Stomach (tissue), 9 donors: Measurements from ENCODE around the gene DNAJB7. TPM values are rescaled to one million over a fixed set of nuclear protein-coding genes. Genes with fewer than 3 reads are reported as not detected.
"Not testable (repeated sequence)": the region's sequence is repeated elsewhere in the genome, so short reads cannot be mapped to it uniquely, and the experiment has no call there.

Source experiments
- DNase-seq, 2 donors: peaks; one replicate each; pipeline versions ENCODE4 v3.0.0 to v3.0.0-alpha.2; 2013 to 2019
- H3K27ac ChIP-seq, 5 donors: fragments of 200-600 bp in 4 of 5; sonication (generic) in 4 of 5; one replicate each; pipeline ENCODE4 v1.5.1; 2013 to 2019; ENCODE audit warnings: mild to moderate bottlenecking in 1 of 5, moderate library complexity in 1 of 5
- H3K27me3 ChIP-seq, 3 donors: fragments of 200-600 bp; sonication (generic); one replicate each; pipeline ENCODE4 v1.5.1; 2017 to 2019; ENCODE audit warnings: mixed run types in 1 of 3
- H3K36me3 ChIP-seq, 4 donors: fragments of 200-600 bp; sonication (generic); 1 replicate in 3 of 4; 2 replicates in 1 of 4; pipeline ENCODE4 v1.5.1; 2016 to 2019
- H3K4me1 ChIP-seq, 4 donors: fragments of 200-600 bp; sonication (generic); one replicate each; pipeline ENCODE4 v1.5.1; 2016 to 2019
- H3K4me3 ChIP-seq, 4 donors: fragments of 200-600 bp; sonication (generic) in 3 of 4; one replicate each; pipeline ENCODE4 v1.5.1; 2016 to 2019; ENCODE audit warnings: mild to moderate bottlenecking in 1 of 4
- H3K9me3 ChIP-seq, 4 donors: fragments of 200-600 bp; sonication (generic); one replicate each; pipeline ENCODE4 v1.5.1; 2016 to 2019
- EP300 ChIP-seq: sonication (generic); formaldehyde crosslinking; IDR thresholded peaks from one replicate; pipeline ENCODE4 v1.6.1; 2017; ENCODE audit warnings: antibody characterized with exemption
- POLR2A ChIP-seq, 4 donors: fragments of 450-650 bp; IDR thresholded peaks; one replicate each; pipeline ENCODE4 v1.6.1; 2016; ENCODE audit warnings: antibody characterized with exemption in 4 of 4, control low read depth in 2 of 4, mild to moderate bottlenecking in 1 of 4, moderate library complexity in 1 of 4
- POLR2AphosphoS5 ChIP-seq, 3 donors: sonication (generic); formaldehyde crosslinking; IDR thresholded peaks; one replicate each; pipeline ENCODE4 v1.6.1; 2016; ENCODE audit warnings: antibody characterized with exemption in 3 of 3
- WGBS, 5 donors: extraction: QIAGEN DNeasy Blood & Tissue Kit in 3 of 5; methylation state at CpG; one replicate each; pipeline versions ENCODE4 v1.1.5 to v1.1.7; 2013 to 2018; 5-methylcytosine and 5-hydroxymethylcytosine counted together
- intact Hi-C: fragments of 100-400 bp; cut with DNase I; formaldehyde crosslinking; loops from one replicate; pipeline ENCODE4 v1.15.1; 2023; ENCODE audit warnings: low total_unique reads
- polyA plus RNA-seq, 3 donors: library from polyadenylated mRNA; stranded (reverse); fragments of 200-250 nt; gene quantifications; one replicate each; pipeline ENCODE4 v1.2.3, GENCODE V29; 2013
- total RNA-seq, 5 donors: library from RNA; depleted of rRNA; stranded (reverse); fragments of >200 nt; gene quantifications; one replicate each; pipeline versions ENCODE4 v1.1.0 to v1.2.3, GENCODE V29; 2014 to 2016
- TF ChIP-seq, protein P1 (sequence below), 7 experiments: fragments of 450-650 bp in 4 of 7; fragments of 200-600 bp in 3 of 7; sonication (generic) in 3 of 7; IDR thresholded peaks; one replicate each; pipeline ENCODE4 v1.5.1; 2016 to 2019; ENCODE audit warnings: antibody characterized with exemption in 7 of 7, control low read depth in 2 of 7, mild to moderate bottlenecking in 1 of 7
- donor health status: healthy with polysubstance abuse.
- donor health status: Bipolar disorder and iron deficiency.
- donor health status: healthy.

The DNAJB7 gene
- total and polyA plus RNA-seq, 8 donors: not detected

DNA sequence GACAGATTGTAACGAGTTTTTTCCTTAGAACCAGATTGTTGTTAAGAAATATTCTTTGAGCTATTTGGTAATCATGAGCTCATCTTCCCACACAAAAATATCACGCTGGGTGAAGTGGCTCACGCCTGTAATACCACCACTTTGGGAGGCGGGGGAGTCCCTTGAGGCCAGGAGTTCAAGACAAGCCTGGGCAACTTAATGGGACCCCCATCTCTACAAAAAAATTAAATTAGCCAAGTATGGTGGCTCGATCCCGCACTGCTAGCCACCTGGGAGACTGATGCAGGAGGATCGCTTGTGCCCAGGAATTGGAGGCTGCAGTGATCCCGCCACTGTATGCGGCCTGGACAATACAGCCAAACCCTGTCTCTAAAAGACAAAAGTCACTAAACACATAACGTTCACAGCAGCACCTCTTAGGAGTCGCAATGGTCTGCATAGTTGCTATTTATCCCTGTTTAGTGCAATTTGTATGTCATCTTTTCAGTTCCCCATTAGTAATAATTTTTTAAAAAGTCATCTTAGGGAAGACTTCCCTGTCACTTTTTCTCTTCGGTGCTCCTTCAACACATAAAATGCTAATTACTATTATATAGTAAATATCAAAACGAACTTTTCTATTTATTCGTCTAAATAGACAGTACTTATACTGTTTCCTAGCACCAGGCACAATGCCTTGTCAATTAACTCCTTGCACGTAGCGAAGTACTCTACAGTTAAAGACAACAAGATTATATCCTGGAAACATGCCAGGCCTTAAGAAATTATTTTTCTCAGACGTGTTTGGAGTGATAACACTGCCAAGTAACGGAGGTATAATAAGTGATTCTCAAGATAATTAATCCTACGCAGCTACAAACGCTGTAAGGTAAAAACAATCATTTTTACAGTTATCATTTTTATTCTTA is 6.6 kb downstream of the DNAJB7 start:
- no peaks in the 10 kb centered on the region for H3K9me3 ChIP-seq
- peak overlapping the region in 4 of 5 donors; percentile 96 to 98 (median 97) for H3K27ac ChIP-seq
- TF ChIP-seq, protein P1, sequence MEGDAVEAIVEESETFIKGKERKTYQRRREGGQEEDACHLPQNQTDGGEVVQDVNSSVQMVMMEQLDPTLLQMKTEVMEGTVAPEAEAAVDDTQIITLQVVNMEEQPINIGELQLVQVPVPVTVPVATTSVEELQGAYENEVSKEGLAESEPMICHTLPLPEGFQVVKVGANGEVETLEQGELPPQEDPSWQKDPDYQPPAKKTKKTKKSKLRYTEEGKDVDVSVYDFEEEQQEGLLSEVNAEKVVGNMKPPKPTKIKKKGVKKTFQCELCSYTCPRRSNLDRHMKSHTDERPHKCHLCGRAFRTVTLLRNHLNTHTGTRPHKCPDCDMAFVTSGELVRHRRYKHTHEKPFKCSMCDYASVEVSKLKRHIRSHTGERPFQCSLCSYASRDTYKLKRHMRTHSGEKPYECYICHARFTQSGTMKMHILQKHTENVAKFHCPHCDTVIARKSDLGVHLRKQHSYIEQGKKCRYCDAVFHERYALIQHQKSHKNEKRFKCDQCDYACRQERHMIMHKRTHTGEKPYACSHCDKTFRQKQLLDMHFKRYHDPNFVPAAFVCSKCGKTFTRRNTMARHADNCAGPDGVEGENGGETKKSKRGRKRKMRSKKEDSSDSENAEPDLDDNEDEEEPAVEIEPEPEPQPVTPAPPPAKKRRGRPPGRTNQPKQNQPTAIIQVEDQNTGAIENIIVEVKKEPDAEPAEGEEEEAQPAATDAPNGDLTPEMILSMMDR (IDR thresholded peaks at IDR 0.05): no peak
- TF ChIP-seq EP300 (no peak), POLR2A (IDR thresholded peaks at IDR 0.05) (no peak), POLR2AphosphoS5 (IDR thresholded peaks at IDR 0.05) (no peak)
- 16 to 26% (median 25%) methylated on average over 20 of the region's 20 CpGs for WGBS, 5 donors
- H3K27me3 ChIP-seq: no peaks in the 10 kb centered on the region
- DNase-seq: peak in 1 of 2 donors; percentile 47
- H3K4me3 ChIP-seq: peak overlapping the region; percentile 87 to 97 (median 94)
- peaks cover 0 to 5% (median 3%) of the 10 kb centered on the region in 4 donors for H3K36me3 ChIP-seq
- intact Hi-C loops: no loop called here
- peaks cover 36 to 75% (median 57%) of the 10 kb centered on the region in 4 donors for H3K4me1 ChIP-seq

DNA sequence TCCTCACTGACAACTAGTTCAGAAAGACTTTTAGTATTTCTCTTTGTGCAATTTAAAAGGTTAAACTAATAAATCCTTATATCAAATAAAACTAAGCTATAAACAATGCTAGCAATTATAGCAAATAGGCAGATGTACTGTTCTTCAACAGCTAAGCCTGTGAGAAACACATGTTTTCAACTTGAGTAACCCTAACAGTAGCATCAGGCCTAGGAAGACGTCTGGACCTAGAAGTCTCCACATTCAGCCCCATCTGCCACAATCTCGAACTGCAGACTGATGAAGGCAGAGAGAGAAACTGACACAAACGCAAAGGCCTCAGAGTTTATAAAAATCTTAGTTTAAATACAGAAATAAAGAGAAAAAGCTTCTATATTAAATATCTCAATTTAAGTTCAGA is 8.0 kb downstream of the DNAJB7 start:
- intact Hi-C loops: no loop called here
- TF ChIP-seq, protein P1 (IDR thresholded peaks at IDR 0.05): no peak
- TF ChIP-seq POLR2AphosphoS5 (IDR thresholded peaks at IDR 0.05): no peak
- no peak for TF ChIP-seq EP300
- TF ChIP-seq POLR2A (IDR thresholded peaks at IDR 0.05): no peak
- Histone ChIP-seq H3K36me3 (peaks cover 10 to 17% (median 16%) of the 10 kb centered on the region in 4 donors), H3K4me1 (peaks cover 36 to 78% (median 53%) of the 10 kb centered on the region in 4 donors), H3K4me3 (peak overlapping the region in 2 of 4 donors; percentile 96 to 97), H3K27ac (peak overlapping the region in 2 of 5 donors; percentile 21 to 98), H3K27me3 (no peaks in the 10 kb centered on the region), H3K9me3 (no peaks in the 10 kb centered on the region)
- WGBS, 5 donors: 20 to 39% (median 29%) methylated on average over 3 of the region's 3 CpGs
- DNase-seq: no peak

- Histone ChIP-seq H3K36me3 (peaks cover 11 to 23% (median 22%) of the 10 kb centered on the region in 4 donors), H3K4me3 (peak overlapping the region in 2 of 4 donors; percentile 96 to 97), H3K9me3 (no peaks in the 10 kb centered on the region), H3K27me3 (no peaks in the 10 kb centered on the region), H3K4me1 (peaks cover 33 to 73% (median 48%) of the 10 kb centered on the region in 4 donors), H3K27ac (peak overlapping the region in 2 of 5 donors; percentile 7 to 98)
- WGBS, 5 donors: 29 to 62% (median 40%) methylated on average over 1 of the region's 1 CpG
- intact Hi-C loops: no loop called here
- DNase-seq: no peak
- no peak for TF ChIP-seq POLR2A (IDR thresholded peaks at IDR 0.05)
- TF ChIP-seq EP300: no peak
- no peak for TF ChIP-seq POLR2AphosphoS5 (IDR thresholded peaks at IDR 0.05)
These were observed 8.6 kb downstream of the DNAJB7 start for GRCh38 chr22:40853333-40853732.

DNA sequence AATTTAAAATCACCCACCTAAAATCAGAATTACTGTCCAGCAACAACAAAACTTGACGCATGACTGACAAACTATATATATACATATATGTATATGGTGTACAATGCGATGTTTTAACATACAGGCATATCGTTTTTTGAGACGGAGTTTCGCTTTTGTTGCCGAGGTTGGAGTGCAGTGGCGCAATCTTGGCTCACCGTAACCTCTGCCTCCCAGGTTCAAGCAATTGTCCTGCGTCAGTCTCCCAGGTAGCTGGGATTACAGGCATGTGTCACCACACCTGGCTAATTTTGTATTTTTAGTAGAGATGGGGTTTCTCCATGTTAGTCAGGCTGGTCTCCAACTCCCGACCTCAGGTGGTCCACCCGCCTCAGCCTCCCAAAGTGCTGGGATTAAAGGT is 16.1 kb downstream of the DNAJB7 start:
- intact Hi-C loops, H3K4me3 ChIP-seq, DNase-seq, H3K27ac ChIP-seq, H3K27me3 ChIP-seq, H3K9me3 ChIP-seq: not testable (repeated sequence)
- WGBS, 5 donors: 91 to 94% (median 92%) methylated on average over 11 of the region's 11 CpGs
- Histone ChIP-seq H3K36me3 (peaks cover 43 to 98% (median 91%) of the 10 kb centered on the region in 4 donors), H3K4me1 (peaks cover 0 to 26% (median 8%) of the 10 kb centered on the region in 4 donors)

DNA sequence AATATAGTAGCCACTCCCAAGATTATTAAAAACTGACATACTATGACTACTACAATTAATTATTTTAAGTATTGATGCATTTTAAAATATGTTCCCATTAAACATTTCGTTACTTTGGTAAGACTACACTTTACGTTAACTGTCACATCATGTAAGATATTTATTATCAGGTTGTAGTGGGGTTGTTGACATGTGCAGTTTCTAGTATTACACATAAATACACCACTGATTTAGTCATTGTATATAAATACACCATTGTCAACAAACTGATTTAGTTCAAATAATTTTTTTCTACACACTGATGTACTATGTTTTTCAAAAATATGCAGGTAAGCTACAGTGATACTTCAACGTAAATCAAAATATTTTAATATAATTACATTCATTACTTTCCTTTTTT is 17.0 kb downstream of the DNAJB7 start:
- no peak for TF ChIP-seq POLR2AphosphoS5 (IDR thresholded peaks at IDR 0.05)
- TF ChIP-seq, protein P1 (IDR thresholded peaks at IDR 0.05): no peak
- no peak for TF ChIP-seq EP300
- TF ChIP-seq POLR2A (IDR thresholded peaks at IDR 0.05): no peak
- Histone ChIP-seq H3K4me3 (no peak overlapping the region), H3K27me3 (no peaks in the 10 kb centered on the region)

More for the DNA sequence above, 17.0 kb downstream of the DNAJB7 start:
- intact Hi-C loops: no loop called here
- Histone ChIP-seq H3K9me3 (no peaks in the 10 kb centered on the region), H3K36me3 (peaks cover 50 to 100% (median 93%) of the 10 kb centered on the region in 4 donors), H3K4me1 (peaks cover 0 to 17% (median 7%) of the 10 kb centered on the region in 4 donors), H3K27ac (no peak overlapping the region)
- WGBS, 5 donors: 93 to 99% (median 95%) methylated on average over 3 of the region's 3 CpGs
- no peak for DNase-seq
